ENCODE results near the gene SPSB1.
"Not testable (repeated sequence)": the region's sequence is repeated elsewhere in the genome, so short reads cannot be mapped to it uniquely, and the experiment has no call there.

The SPSB1 gene

GRCh38 chr1:9382643-9383491 is 90.2 kb downstream of the SPSB1 start:
- in situ Hi-C loops (cut with HindIII; ENCODE audit: low sequenced_read_pairs): no loop called here

GRCh38 chr1:9384128-9384527 is 91.4 kb downstream of the SPSB1 start:
- in situ Hi-C loops (cut with HindIII; ENCODE audit: low sequenced_read_pairs): no loop called here

- in situ Hi-C loops (cut with HindIII; ENCODE audit: low sequenced_read_pairs): no loop called here
These were observed 92.1 kb downstream of the SPSB1 start for GRCh38 chr1:9384751-9385245.

- in situ Hi-C loops (cut with HindIII; ENCODE audit: low sequenced_read_pairs): not testable (repeated sequence)
These were observed 92.7 kb downstream of the SPSB1 start for GRCh38 chr1:9385392-9385791.

GRCh38 chr1:9385801-9386573 is 93.3 kb downstream of the SPSB1 start:
- in situ Hi-C loops (cut with HindIII; ENCODE audit: low sequenced_read_pairs): no loop called here

- in situ Hi-C loops (cut with HindIII; ENCODE audit: low sequenced_read_pairs): no loop called here
These were observed 95.9 kb downstream of the SPSB1 start for GRCh38 chr1:9388335-9389180.

GRCh38 chr1:9389968-9390367 is 97.3 kb downstream of the SPSB1 start:
- in situ Hi-C loops (cut with HindIII; ENCODE audit: low sequenced_read_pairs): no loop called here

GRCh38 chr1:9391620-9392019 is 98.9 kb downstream of the SPSB1 start:
- in situ Hi-C loops (cut with HindIII; ENCODE audit: low sequenced_read_pairs): no loop called here

- in situ Hi-C loops (cut with HindIII; ENCODE audit: low sequenced_read_pairs): no loop called here
These were observed 101.3 kb downstream of the SPSB1 start for GRCh38 chr1:9394010-9394409.

- in situ Hi-C loops (cut with HindIII; ENCODE audit: low sequenced_read_pairs): no loop called here
These were observed 102.3 kb downstream of the SPSB1 start for GRCh38 chr1:9395018-9395417.

- in situ Hi-C loops (cut with HindIII; ENCODE audit: low sequenced_read_pairs): no loop called here
These were observed 104.4 kb downstream of the SPSB1 start for GRCh38 chr1:9397047-9397446.

GRCh38 chr1:9397997-9398526 is 105.4 kb downstream of the SPSB1 start:
- in situ Hi-C loops (cut with HindIII; ENCODE audit: low sequenced_read_pairs): no loop called here

GRCh38 chr1:9399510-9400424 is 107.1 kb downstream of the SPSB1 start:
- in situ Hi-C loops (cut with HindIII; ENCODE audit: low sequenced_read_pairs): no loop called here

GRCh38 chr1:9400425-9401079 is 107.9 kb downstream of the SPSB1 start:
- in situ Hi-C loops (cut with HindIII; ENCODE audit: low sequenced_read_pairs): no loop called here

- in situ Hi-C loops (cut with HindIII; ENCODE audit: low sequenced_read_pairs): no loop called here
These were observed 108.4 kb downstream of the SPSB1 start for GRCh38 chr1:9401080-9401453.

GRCh38 chr1:9402256-9402616 is 109.5 kb downstream of the SPSB1 start:
- in situ Hi-C loops (cut with HindIII; ENCODE audit: low sequenced_read_pairs): no loop called here

- in situ Hi-C loops (cut with HindIII; ENCODE audit: low sequenced_read_pairs): no loop called here
These were observed 110.1 kb downstream of the SPSB1 start for GRCh38 chr1:9402717-9403225.

- in situ Hi-C loops (cut with HindIII; ENCODE audit: low sequenced_read_pairs): no loop called here
These were observed 111.6 kb downstream of the SPSB1 start for GRCh38 chr1:9404117-9404914.
